Karpas-422 (cell line): ENCODE results near the gene MYO7B. TPM values are rescaled to one million over a fixed set of nuclear protein-coding genes. Genes with fewer than 3 reads are reported as not detected.

Source experiments
- DNase-seq: peaks from one replicate; pipeline ENCODE4 v3.0.0-alpha.2; 2015
- H2AFZ ChIP-seq: fragments of 200-600 bp; sonication (generic); 2 replicates; pipeline ENCODE4 v1.6.1; 2014; ENCODE audit warnings: antibody characterized with exemption, low read length, mixed read lengths
- H3K27ac ChIP-seq: fragments of 200-600 bp; sonication (generic); 2 replicates; pipeline ENCODE4 v1.5.1; 2014; ENCODE audit warnings: mild to moderate bottlenecking, low read length, moderate library complexity
- H3K27me3 ChIP-seq: fragments of 200-600 bp; sonication (generic); 2 replicates; pipeline ENCODE4 v1.6.1; 2014; ENCODE audit warnings: low read length, mixed read lengths
- H3K36me3 ChIP-seq: fragments of 200-600 bp; sonication (generic); 2 replicates; pipeline ENCODE4 v1.6.1; 2014; ENCODE audit warnings: low read length, mixed read lengths; ENCODE audit not compliant: insufficient read depth
- H3K4me1 ChIP-seq: fragments of 200-600 bp; sonication (generic); 2 replicates; pipeline ENCODE4 v1.6.1; 2014; ENCODE audit warnings: mild to moderate bottlenecking, low read length, mixed read lengths
- H3K4me2 ChIP-seq: fragments of 200-600 bp; sonication (generic); 2 replicates; pipeline ENCODE4 v1.6.1; 2014; ENCODE audit warnings: low read length, low read depth, mild to moderate bottlenecking; ENCODE audit not compliant: poor library complexity, severe bottlenecking
- H3K4me3 ChIP-seq: fragments of 200-600 bp; sonication (generic); 2 replicates; pipeline ENCODE4 v1.5.1; 2014; ENCODE audit warnings: mild to moderate bottlenecking, antibody characterized with exemption, low read length, mixed read lengths
- H3K79me2 ChIP-seq: fragments of 200-600 bp; sonication (generic); 2 replicates; pipeline ENCODE4 v1.6.1; 2014; ENCODE audit warnings: mild to moderate bottlenecking, low read length, mixed read lengths
- H3K9ac ChIP-seq: fragments of 200-600 bp; sonication (generic); 2 replicates; pipeline ENCODE4 v1.6.0; 2014; ENCODE audit warnings: low read length
- H3K9me2 ChIP-seq: fragments of 200-600 bp; sonication (generic), shearing (Covaris generic); replicated peaks from 2 replicates; pipeline ENCODE4 v1.6.0; 2014; ENCODE audit warnings: mild to moderate bottlenecking, low read length, moderate library complexity; ENCODE audit not compliant: insufficient read depth
- H3K9me3 ChIP-seq: fragments of 300-700, 200-600 bp; sonication (generic); 2 replicates; pipeline ENCODE4 v1.6.1; 2014; ENCODE audit warnings: low read length, mixed read lengths
- H4K20me1 ChIP-seq: fragments of 200-600 bp; sonication (generic); 2 replicates; pipeline ENCODE4 v1.6.1; 2014; ENCODE audit warnings: mild to moderate bottlenecking, antibody characterized with exemption, low read length, low read depth; ENCODE audit not compliant: insufficient read depth
- total RNA-seq: library from RNA; depleted of rRNA; stranded (reverse); fragments of >200 nt; shearing (Covaris generic); gene quantifications from 2 replicates; pipeline ENCODE4 v1.2.3, GENCODE V29; 2014; ENCODE audit warnings: low replicate concordance

Gene MYO7B
- total RNA-seq, 1 experiment from 2014 or later, result 3.0 TPM

DNA sequence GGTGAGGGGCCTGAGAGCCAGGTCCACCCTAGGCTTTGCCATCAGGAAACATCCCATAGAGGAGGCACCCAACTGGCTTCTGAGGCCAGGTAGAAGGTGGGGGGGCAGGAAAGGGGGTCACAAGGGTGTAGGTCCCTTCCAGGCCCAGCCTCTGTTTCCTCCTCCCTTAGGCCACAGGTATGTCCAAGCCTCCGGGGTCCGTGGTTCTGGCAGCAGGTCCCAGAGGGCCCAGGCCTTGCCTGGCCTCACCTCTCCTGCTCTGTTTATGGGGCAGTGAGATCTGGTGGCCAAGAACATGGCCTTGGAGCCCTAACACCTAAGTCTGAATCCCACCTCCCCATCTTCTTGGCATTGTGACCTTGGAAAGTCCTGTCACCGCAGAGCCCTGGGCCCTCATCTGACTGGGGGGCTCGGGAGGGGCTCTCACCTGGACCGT, 88.9 kb downstream of the MYO7B start:
- Histone ChIP-seq H3K4me3 (no peak overlapping the region), H3K27me3 (no peaks in the 10 kb centered on the region), H3K9ac (no peak overlapping the region), H3K79me2 (no peaks in the 10 kb centered on the region), H3K9me2 (no peaks in the 10 kb centered on the region), H2AFZ (no peak overlapping the region), H3K36me3 (no peaks in the 10 kb centered on the region), H3K9me3 (no peaks in the 10 kb centered on the region), H3K4me1 (no peaks in the 10 kb centered on the region), H3K27ac (no peak overlapping the region), H4K20me1 (no peaks in the 10 kb centered on the region), H3K4me2 (no peak overlapping the region)
- DNase-seq, result no peak

DNA sequence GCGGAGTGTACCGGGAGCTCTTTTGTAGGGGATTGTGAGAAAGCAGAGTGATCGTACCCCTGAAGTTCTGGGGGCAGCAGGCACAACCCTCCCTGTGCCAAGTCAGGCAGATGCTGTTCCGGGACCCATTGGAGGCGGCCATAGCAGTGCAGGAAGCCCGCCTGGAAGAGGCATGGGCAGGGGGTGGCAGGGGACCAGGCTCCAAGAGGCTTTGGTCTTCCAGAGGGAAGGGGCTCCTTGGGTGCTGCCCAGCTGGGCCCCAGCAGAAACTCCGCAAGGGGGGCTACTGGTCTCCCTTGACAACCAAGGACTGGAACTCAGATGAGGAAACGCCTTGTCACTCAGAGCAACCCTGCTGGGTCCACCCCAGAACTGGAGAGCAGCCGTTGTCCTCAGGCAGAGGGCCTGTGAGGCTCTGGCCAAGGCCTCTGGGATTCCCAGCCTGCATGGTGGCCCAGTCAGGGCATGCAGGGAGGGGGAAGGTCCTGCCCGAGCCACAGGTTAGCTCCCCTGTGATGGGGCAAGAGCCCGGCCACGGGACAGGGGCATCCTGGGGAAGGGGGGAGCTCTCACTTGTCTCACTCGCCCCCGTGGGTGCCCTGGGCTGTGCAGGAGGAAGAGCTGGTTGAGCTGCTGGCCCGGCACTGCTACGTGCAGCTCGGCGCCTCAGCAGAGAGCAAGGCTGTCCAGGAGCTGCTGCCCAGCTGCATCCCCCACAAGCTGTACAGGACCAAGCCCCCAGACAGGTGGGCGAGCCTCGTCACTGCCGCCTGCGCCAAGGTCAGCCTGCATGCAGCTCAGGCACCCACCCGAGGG, 89.5 kb downstream of the MYO7B start:
- H3K4me3 ChIP-seq, result no peak overlapping the region
- H3K27me3 ChIP-seq, result no peaks in the 10 kb centered on the region
- no peak overlapping the region for H3K4me2 ChIP-seq
- H4K20me1 ChIP-seq, result no peaks in the 10 kb centered on the region
- DNase-seq, result no peak
- no peaks in the 10 kb centered on the region for H3K9me3 ChIP-seq
- H3K9ac ChIP-seq, result no peak overlapping the region
- H3K36me3 ChIP-seq, result no peaks in the 10 kb centered on the region
- no peaks in the 10 kb centered on the region for H3K79me2 ChIP-seq
- no peak overlapping the region for H2AFZ ChIP-seq
- H3K4me1 ChIP-seq, result no peaks in the 10 kb centered on the region
- H3K9me2 ChIP-seq, result no peaks in the 10 kb centered on the region
- H3K27ac ChIP-seq, result no peak overlapping the region

GRCh38 chr2:127625572-127625951, 90.1 kb downstream of the MYO7B start:
- Histone ChIP-seq H3K9ac (no peak overlapping the region), H3K4me1 (peaks cover 5% of the 10 kb centered on the region), H3K27me3 (no peaks in the 10 kb centered on the region), H4K20me1 (no peaks in the 10 kb centered on the region), H3K79me2 (no peaks in the 10 kb centered on the region), H3K27ac (no peak overlapping the region), H2AFZ (no peak overlapping the region), H3K4me3 (no peak overlapping the region), H3K4me2 (no peak overlapping the region), H3K9me2 (no peaks in the 10 kb centered on the region), H3K36me3 (no peaks in the 10 kb centered on the region), H3K9me3 (no peaks in the 10 kb centered on the region)
- DNase-seq, result no peak

- Histone ChIP-seq H3K27me3 (no peaks in the 10 kb centered on the region), H2AFZ (no peak overlapping the region), H3K4me2 (no peak overlapping the region), H3K9me3 (no peaks in the 10 kb centered on the region), H3K4me1 (peaks cover 12% of the 10 kb centered on the region), H4K20me1 (no peaks in the 10 kb centered on the region), H3K36me3 (no peaks in the 10 kb centered on the region), H3K79me2 (no peaks in the 10 kb centered on the region), H3K9me2 (no peaks in the 10 kb centered on the region), H3K27ac (no peak overlapping the region), H3K9ac (no peak overlapping the region), H3K4me3 (no peak overlapping the region)
- no peak for DNase-seq
Measured at GRCh38 chr2:127626175-127626574, 90.7 kb downstream of the MYO7B start.

DNA sequence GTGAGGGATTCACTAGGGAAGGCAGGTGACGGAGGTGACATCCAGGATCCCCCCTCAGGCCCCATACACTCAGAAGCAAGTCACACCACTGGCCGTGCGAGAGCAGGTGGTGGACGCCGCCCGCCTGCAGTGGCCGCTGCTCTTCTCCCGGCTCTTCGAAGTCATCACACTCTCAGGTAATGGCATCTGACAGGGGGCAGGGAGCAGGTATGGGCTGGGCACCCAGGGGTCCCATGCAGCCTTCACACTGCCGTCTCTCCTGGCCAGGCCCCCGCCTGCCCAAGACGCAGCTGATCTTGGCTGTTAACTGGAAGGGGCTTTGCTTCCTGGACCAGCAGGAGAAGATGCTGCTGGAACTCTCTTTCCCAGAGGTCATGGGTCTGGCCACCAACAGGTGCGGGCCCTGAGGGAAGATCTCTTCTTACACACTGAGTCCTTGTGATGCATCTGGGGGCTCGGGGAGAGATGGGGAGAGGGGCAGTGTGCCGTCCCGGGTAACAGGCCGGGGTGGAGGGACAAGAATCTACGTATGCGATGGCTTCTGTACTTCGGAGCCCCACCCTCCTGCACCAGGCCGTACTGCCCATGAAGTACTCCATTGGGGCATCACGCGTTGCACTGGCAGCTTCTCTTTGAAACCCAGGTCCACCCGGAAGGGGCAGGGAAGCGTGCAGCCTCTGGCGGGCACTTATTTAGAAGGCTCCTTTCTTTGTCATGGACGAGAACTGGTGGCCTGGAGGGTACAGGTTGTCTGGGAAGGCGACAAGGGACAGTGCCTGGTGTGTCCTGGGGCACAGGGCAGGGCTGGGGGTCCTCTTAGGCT, 91.6 kb downstream of the MYO7B start:
- Histone ChIP-seq H3K27ac (no peak overlapping the region), H3K36me3 (no peaks in the 10 kb centered on the region), H2AFZ (no peak overlapping the region), H3K27me3 (no peaks in the 10 kb centered on the region), H3K4me1 (peaks cover 18% of the 10 kb centered on the region), H3K4me2 (no peak overlapping the region), H4K20me1 (no peaks in the 10 kb centered on the region), H3K79me2 (no peaks in the 10 kb centered on the region), H3K4me3 (no peak overlapping the region), H3K9me2 (no peaks in the 10 kb centered on the region), H3K9ac (no peak overlapping the region), H3K9me3 (no peaks in the 10 kb centered on the region)
- no peak for DNase-seq

- Histone ChIP-seq H3K36me3 (no peaks in the 10 kb centered on the region), H4K20me1 (no peaks in the 10 kb centered on the region), H2AFZ (no peak overlapping the region), H3K9ac (no peak overlapping the region), H3K4me1 (peaks cover 27% of the 10 kb centered on the region), H3K27ac (no peak overlapping the region), H3K9me3 (no peaks in the 10 kb centered on the region), H3K79me2 (no peaks in the 10 kb centered on the region), H3K4me2 (no peak overlapping the region), H3K9me2 (no peaks in the 10 kb centered on the region), H3K4me3 (no peak overlapping the region), H3K27me3 (no peaks in the 10 kb centered on the region)
- no peak for DNase-seq
Measured at GRCh38 chr2:127627740-127628571, 92.5 kb downstream of the MYO7B start.

DNA sequence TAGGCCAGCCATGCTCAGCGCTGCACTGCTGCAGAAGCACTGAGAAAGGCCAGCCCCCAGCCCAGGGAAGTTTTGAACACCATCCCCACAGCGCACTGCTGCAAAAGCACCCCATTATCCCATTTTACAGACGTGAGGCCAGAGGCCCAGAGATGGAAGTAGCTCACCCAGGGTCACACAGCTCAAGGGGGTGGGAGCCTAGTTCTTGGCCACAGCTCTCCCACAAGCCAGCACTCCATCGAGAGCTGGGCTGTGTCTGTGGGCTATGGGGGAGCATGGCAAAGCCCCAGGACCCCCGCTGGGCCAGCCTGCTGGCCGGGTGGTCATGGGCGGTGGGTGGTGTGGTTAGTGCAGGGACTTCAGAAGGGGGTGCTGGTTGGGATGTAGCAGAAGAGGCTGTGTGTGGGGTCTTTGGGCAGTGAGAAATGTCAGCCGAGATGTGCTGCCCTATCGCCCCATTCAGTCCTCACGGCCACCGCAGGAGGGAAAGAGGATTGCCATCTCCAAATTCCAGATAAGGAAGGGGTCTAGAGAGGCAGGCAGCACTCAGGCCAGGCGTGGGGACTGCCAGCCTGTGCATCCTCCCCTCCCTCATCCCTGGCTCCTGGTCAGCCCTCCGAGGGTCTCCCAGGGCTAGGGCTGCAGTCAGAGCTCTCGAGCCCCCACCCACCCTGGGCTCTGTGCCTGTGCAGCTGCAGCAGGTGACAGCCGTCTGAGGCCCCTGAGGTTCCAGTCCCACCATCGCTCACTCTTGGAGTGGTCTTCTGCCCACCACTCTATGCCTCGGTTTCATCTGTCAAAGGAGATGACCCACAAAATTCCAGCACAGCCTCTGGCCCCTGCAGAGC, 93.5 kb downstream of the MYO7B start:
- no peak overlapping the region for H3K4me3 ChIP-seq
- no peaks in the 10 kb centered on the region for H3K9me2 ChIP-seq
- H4K20me1 ChIP-seq, result no peaks in the 10 kb centered on the region
- DNase-seq, result no peak
- H2AFZ ChIP-seq, result no peak overlapping the region
- H3K79me2 ChIP-seq, result no peaks in the 10 kb centered on the region
- no peaks in the 10 kb centered on the region for H3K9me3 ChIP-seq
- H3K27me3 ChIP-seq, result no peaks in the 10 kb centered on the region
- H3K9ac ChIP-seq, result no peak overlapping the region
- H3K4me2 ChIP-seq, result no peak overlapping the region
- no peaks in the 10 kb centered on the region for H3K36me3 ChIP-seq
- no peak overlapping the region for H3K27ac ChIP-seq
- H3K4me1 ChIP-seq, result peaks cover 37% of the 10 kb centered on the region
